HCT116 (cell line): ENCODE data around the gene SV2A. TPM values are rescaled to one million over a fixed set of nuclear protein-coding genes. Genes with fewer than 3 reads are reported as not detected.

Experiments used
- ATAC-seq: fragments of 200-7000 bp; cut with Tn5 transposase; 2 replicates; pipeline ENCODE4 v1.9.1; 2020; ENCODE audit warnings: mild to moderate bottlenecking, moderate library complexity
- BruUV-seq: library from RNA; stranded (reverse); fragments of 400-500 nt; replicated peaks from 2 replicates; lab custom pipeline; 2021; lab: Mats Ljungman, UMichigan
- CTCF ChIA-PET: fragments of 300-600 bp; sonication (Branson Sonifier 250); formaldehyde crosslinking; loops from one replicate; lab custom pipeline; 2021; ENCODE audit warnings: antibody characterized with exemption; lab: Charles Lee
- POLR2A ChIA-PET: fragments of 300-600, 350-600 bp; sonication (Branson Sonifier 250); formaldehyde crosslinking; loops from one replicate; lab custom pipeline; 2021; ENCODE audit warnings: antibody characterized with exemption; lab: Charles Lee
- RAD21 ChIA-PET, 2 experiments: fragments of 300-600 bp; sonication (Branson Sonifier 250); formaldehyde crosslinking; loops; one replicate each; lab custom pipeline; 2023; ENCODE audit warnings: low total read pairs in 2 of 2; ENCODE audit not compliant: uncharacterized antibody in 2 of 2, unreplicated experiment in 2 of 2, low non-redundant PET in 1 of 2; lab: Charles Lee
- DNase-seq: peaks from one replicate; pipeline ENCODE4 v3.0.0-alpha.2; 2010; ENCODE audit warnings: low read depth, low spot score
- H2AFZ ChIP-seq: fragments of 200-600 bp; shearing (Covaris generic), sonication (generic); 2 replicates; pipeline ENCODE4 v1.6.1; 2017; ENCODE audit warnings: low read depth, mixed run types, mixed read lengths, antibody characterized with exemption, low read length; ENCODE audit not compliant: poor library complexity, severe bottlenecking
- H3K27ac ChIP-seq: 2 replicates; pipeline ENCODE4 v1.5.1; 2012; ENCODE audit warnings: low read depth, low read length
- H3K27me3 ChIP-seq: fragments of 200-600 bp; sonication (generic); 2 replicates; pipeline ENCODE4 v1.6.1; 2016; ENCODE audit warnings: mixed run types, low read length, mixed read lengths; ENCODE audit not compliant: insufficient read depth
- H3K36me3 ChIP-seq, 2 experiments: fragments of 200-500 bp in 1 of 2; fragments of 200-600 bp in 1 of 2; sonication (Bioruptor generic) in 1 of 2; sonication (generic) in 1 of 2; 2 replicates each; pipeline versions ENCODE4 v1.5.1 to v1.6.1; 2014 to 2016; ENCODE audit warnings: low read length in 2 of 2, inconsistent platforms in 1 of 2, mixed read lengths in 1 of 2, mixed run types in 1 of 2; ENCODE audit not compliant: insufficient read depth in 2 of 2, control insufficient read depth in 1 of 2
- H3K4me1 ChIP-seq, 2 experiments: fragments of 200-600 bp in 1 of 2; sonication (generic) in 1 of 2; 2 replicates each; pipeline versions ENCODE4 v1.5.1 to v1.6.1; 2012 to 2017; ENCODE audit warnings: low read length in 2 of 2, inconsistent platforms in 1 of 2, mild to moderate bottlenecking in 1 of 2, mixed read lengths in 1 of 2, mixed run types in 1 of 2, moderate library complexity in 1 of 2; ENCODE audit not compliant: insufficient read depth in 2 of 2, control insufficient read depth in 1 of 2
- H3K4me2 ChIP-seq: fragments of 200-600 bp; sonication (generic); 2 replicates; pipeline ENCODE4 v1.6.1; 2017; ENCODE audit warnings: mixed run types, low read length, mixed read lengths
- H3K4me3 ChIP-seq, 2 experiments: fragments of 200-600 bp in 1 of 2; sonication (generic) in 1 of 2; replicated peaks in 1 of 2; 2 replicates each; pipeline ENCODE4 v1.5.1; 2011 to 2016; ENCODE audit warnings: low read length in 2 of 2, control low read depth in 1 of 2, low read depth in 1 of 2, mild to moderate bottlenecking in 1 of 2, mixed read lengths in 1 of 2, mixed run types in 1 of 2
- H3K79me2 ChIP-seq: fragments of 200-600 bp; sonication (generic); 2 replicates; pipeline ENCODE4 v1.6.1; 2017; ENCODE audit warnings: mild to moderate bottlenecking, mixed run types, low read length, moderate library complexity, mixed read lengths; ENCODE audit not compliant: insufficient read depth
- H3K9ac ChIP-seq: fragments of 200-600 bp; sonication (generic); 2 replicates; pipeline ENCODE4 v1.6.1; 2016; ENCODE audit warnings: low read length, mixed read lengths
- H3K9me2 ChIP-seq: fragments of 200-600 bp; sonication (generic), shearing (Covaris generic); 2 replicates; pipeline ENCODE4 v1.6.1; 2017; ENCODE audit warnings: mixed run types, mild to moderate bottlenecking, moderate library complexity; ENCODE audit not compliant: insufficient read depth
- H3K9me3 ChIP-seq, 2 experiments: fragments of 200-500 bp in 1 of 2; fragments of 200-600 bp in 1 of 2; sonication (Bioruptor generic) in 1 of 2; sonication (generic) in 1 of 2; 2 replicates each; pipeline ENCODE4 v1.6.1; 2014 to 2017; ENCODE audit warnings: low read length in 2 of 2, mixed read lengths in 2 of 2, inconsistent platforms in 1 of 2, low read depth in 1 of 2, mild to moderate bottlenecking in 1 of 2, mixed run types in 1 of 2, moderate library complexity in 1 of 2; ENCODE audit not compliant: control insufficient read depth in 1 of 2, insufficient read depth in 1 of 2
- H4K20me1 ChIP-seq: fragments of 200-600 bp; sonication (generic), shearing (Covaris generic); 2 replicates; pipeline ENCODE4 v1.6.1; 2017; ENCODE audit warnings: mixed run types, mild to moderate bottlenecking, moderate library complexity; ENCODE audit not compliant: insufficient read depth
- ATF3 ChIP-seq: IDR thresholded peaks from 2 replicates; pipeline ENCODE4 v1.6.1; 2012
- CBX3 ChIP-seq: IDR thresholded peaks from 2 replicates; pipeline ENCODE4 v1.6.1; 2012; ENCODE audit warnings: low read depth
- CTCF ChIP-seq, 3 experiments: fragments of 200-600 bp in 1 of 3; sonication (generic) in 1 of 3; IDR thresholded peaks in 2 of 3; conservative IDR thresholded peaks in 1 of 3; 2 replicates each; pipeline ENCODE4 v1.5.1; 2012 to 2017; ENCODE audit warnings: low read depth in 2 of 3, low read length in 2 of 3, antibody characterized with exemption in 1 of 3, borderline replicate concordance in 1 of 3, control low read depth in 1 of 3, mild to moderate bottlenecking in 1 of 3, mixed read lengths in 1 of 3, mixed run types in 1 of 3, moderate library complexity in 1 of 3; ENCODE audit not compliant: insufficient read depth in 1 of 3
- ELF1 ChIP-seq: IDR thresholded peaks from 2 replicates; pipeline ENCODE4 v1.6.1; 2012; ENCODE audit warnings: low read depth, borderline replicate concordance
- YY1 ChIP-seq: IDR thresholded peaks from 2 replicates; pipeline ENCODE4 v1.6.1; 2011; ENCODE audit warnings: low read length, low read depth, moderate library complexity, mild to moderate bottlenecking; ENCODE audit not compliant: insufficient replicate concordance; ENCODE audit errors: extremely low read depth
- ZFX ChIP-seq: fragments of 450-650 bp; IDR thresholded peaks from 2 replicates; pipeline ENCODE4 v1.6.1; 2017
- intact Hi-C: fragments of 100-400 bp; cut with micrococcal nuclease; formaldehyde crosslinking; loops from 2 replicates; pipeline ENCODE4 v1.10.0; 2022
- total RNA-seq: library from RNA; stranded (reverse); gene quantifications from one replicate; pipeline ENCODE4 v1.2.1, GENCODE V29; 2021; ENCODE audit not compliant: unreplicated experiment

SV2A gene
- total RNA-seq, 1 experiment from 2014 or later: 0.15 TPM

GRCh38 chr1:149933208-149933607 is 15.6 kb upstream of the SV2A start (continued):
- TF ChIP-seq CTCF (IDR thresholded peaks at IDR 0.05 in 2 of 3, conservative IDR thresholded peaks at IDR 0.05 in 1 of 3; ENCODE audit: borderline replicate concordance in 1 of 3, insufficient read depth in 1 of 3, low read depth in 2 of 3, low read length in 2 of 3) (no peak), YY1 (no peak), CBX3 (no peak)
- TF ChIP-seq, all 23 proteins: peak for 0

GRCh38 chr1:149932474-149932873 is 14.8 kb upstream of the SV2A start:
- no peak overlapping the region for H3K4me3 ChIP-seq
- no peak overlapping the region for H3K9ac ChIP-seq
- H3K4me1 ChIP-seq: peaks cover 14 to 39% of the 10 kb centered on the region in 2 experiments
- TF ChIP-seq ELF1: no peak
- TF ChIP-seq ZFX: no peak
- TF ChIP-seq ATF3: no peak
- intact Hi-C loops: no loop called here
- DNase-seq: no peak
- H3K4me2 ChIP-seq: no peak overlapping the region
- ATAC-seq: no peak
- H3K27me3 ChIP-seq: no peaks in the 10 kb centered on the region
- no TSS peak for BruUV-seq
- no peaks in the 10 kb centered on the region for H3K36me3 ChIP-seq
- ChIA-PET RAD21 (no interaction called here), CTCF (no interaction called here), POLR2A (no interaction called here)
- no peak overlapping the region for H2AFZ ChIP-seq
- no peaks in the 10 kb centered on the region for H3K9me3 ChIP-seq
- peaks cover 5% of the 10 kb centered on the region for H3K79me2 ChIP-seq
- no peaks in the 10 kb centered on the region for H4K20me1 ChIP-seq
- H3K9me2 ChIP-seq: no peaks in the 10 kb centered on the region
- no peak overlapping the region for H3K27ac ChIP-seq
